Caki2 (cell line): ENCODE data around the gene RCCD1. TPM values are rescaled to one million over a fixed set of nuclear protein-coding genes. Genes with fewer than 3 reads are reported as not detected.

Experiments used
- DNase-seq: peaks from one replicate; pipeline ENCODE4 v3.0.0-alpha.2; 2015; ENCODE audit warnings: low read depth
- in situ Hi-C: cut with HindIII; loops from 2 replicates; pipeline ENCODE4 v1.10.0; 2016; ENCODE audit warnings: low sequenced_read_pairs, low pct_unique_long_range_greater_than_20kb, mixed read lengths
- total RNA-seq: library from RNA; depleted of rRNA; stranded (reverse); fragments of >200 nt; shearing (Covaris generic); gene quantifications from 2 replicates; pipeline ENCODE4 v1.2.3, GENCODE V29; 2014; ENCODE audit warnings: low replicate concordance

Gene RCCD1
- total RNA-seq, 1 experiment from 2014 or later = 70.4 TPM

GRCh38 chr15:90934949-90935751 lies 19.5 kb upstream of the RCCD1 start, which contains the start of gene UNC45A:
Gene UNC45A, plus strand, starts transcription at chr15:90935285. Its CDS starts 40 bp downstream, at chr15:90935325.
- in situ Hi-C loops = no loop called here
- peak; percentile 83 for DNase-seq

GRCh38 chr15:90936823-90937222 lies 17.9 kb upstream of the RCCD1 start:
- DNase-seq = no peak
- in situ Hi-C loops = no loop called here

GRCh38 chr15:90938261-90938660 lies 16.4 kb upstream of the RCCD1 start:
- DNase-seq = no peak
- in situ Hi-C loops = no loop called here

GRCh38 chr15:90939756-90940155 lies 14.9 kb upstream of the RCCD1 start:
- in situ Hi-C loops = no loop called here
- DNase-seq = no peak

GRCh38 chr15:90941038-90941437 lies 13.6 kb upstream of the RCCD1 start:
- in situ Hi-C loops = no loop called here
- DNase-seq = no peak

- in situ Hi-C loops = no loop called here
These were observed 12.1 kb upstream of the RCCD1 start for GRCh38 chr15:90942354-90943120.

GRCh38 chr15:90945091-90945490 lies 9.6 kb upstream of the RCCD1 start:
- in situ Hi-C loops = no loop called here

More at GRCh38 chr15:90942354-90943120, 12.1 kb upstream of the RCCD1 start:
- DNase-seq = no peak

GRCh38 chr15:90946538-90946937 lies 8.1 kb upstream of the RCCD1 start:
- in situ Hi-C loops = no loop called here
- DNase-seq = no peak

More at GRCh38 chr15:90945091-90945490, 9.6 kb upstream of the RCCD1 start:
- DNase-seq = no peak

- in situ Hi-C loops = no loop called here
- no peak for DNase-seq
These were observed 7.6 kb upstream of the RCCD1 start for GRCh38 chr15:90946941-90947576.

GRCh38 chr15:90947577-90948357 lies 6.9 kb upstream of the RCCD1 start:
- in situ Hi-C loops = no loop called here
- DNase-seq = no peak

- no peak for DNase-seq
- in situ Hi-C loops = no loop called here
These were observed 6.2 kb upstream of the RCCD1 start for GRCh38 chr15:90948506-90948905.

- in situ Hi-C loops = no loop called here
These were observed 4.6 kb upstream of the RCCD1 start for GRCh38 chr15:90949979-90950675.

GRCh38 chr15:90950676-90951075 lies 4.0 kb upstream of the RCCD1 start:
- in situ Hi-C loops = no loop called here
- no peak for DNase-seq

More at GRCh38 chr15:90949979-90950675, 4.6 kb upstream of the RCCD1 start:
- DNase-seq = no peak

GRCh38 chr15:90952901-90953677 lies 1.6 kb upstream of the RCCD1 start:
- no peak for DNase-seq
- in situ Hi-C loops = no loop called here

GRCh38 chr15:90953947-90954711 lies 555 bp upstream of the RCCD1 start:
- in situ Hi-C loops = no loop called here
- DNase-seq = no peak

- DNase-seq = no peak
- in situ Hi-C loops = no loop called here
These were observed 1.1 kb downstream of the RCCD1 start for GRCh38 chr15:90955624-90956273.
